ENCODE measurements around the gene RPS27A. TPM values are rescaled to one million over a fixed set of nuclear protein-coding genes. Genes with fewer than 3 reads are reported as not detected.
A peak's percentile ranks its signal among the peaks of the same experiment; 100 is the strongest.
"Not testable (repeated sequence)": the region's sequence is repeated elsewhere in the genome, so short reads cannot be mapped to it uniquely, and the experiment has no call there.

RPS27A gene
- 2,460 and 3,784 TPM in 2 replicates for total RNA-seq

- peak; percentile 96 for DNase-seq (ENCODE audit: low read depth)
- no peak for TF ChIP-seq CTCF (conservative IDR thresholded peaks at IDR 0.05; ENCODE audit: low read depth, low read length)
- H3K4me3 ChIP-seq (ENCODE audit: low read depth, low read length): peak within 1 kb of the TSS; percentile 98
Measured at GRCh38 chr2:55232084-55232862, at the start of gene RPS27A, which contains the start of gene CLHC1. TSS of gene RPS27A (plus strand) at chr2:55232688. CDS start at chr2:55232825, 137 bp downstream. TSS of gene CLHC1 (minus strand) at chr2:55232293. CDS start at chr2:55222411, 9,882 bp downstream.

GRCh38 chr2:55186837-55187236 lies 45.7 kb upstream of the RPS27A start:
- DNase-seq (ENCODE audit: low read depth); H3K4me3 ChIP-seq (ENCODE audit: low read depth, low read length): not testable (repeated sequence)

GRCh38 chr2:55191888-55192287 lies 40.6 kb upstream of the RPS27A start:
- H3K4me3 ChIP-seq (ENCODE audit: low read depth, low read length); DNase-seq (ENCODE audit: low read depth): not testable (repeated sequence)

- DNase-seq (ENCODE audit: low read depth): no peak
- no peak for TF ChIP-seq CTCF (conservative IDR thresholded peaks at IDR 0.05; ENCODE audit: low read depth, low read length)
- H3K4me3 ChIP-seq (ENCODE audit: low read depth, low read length): no peak overlapping the region
Measured at GRCh38 chr2:55196526-55196925, 36.0 kb upstream of the RPS27A start.

GRCh38 chr2:55200416-55200815 lies 32.1 kb upstream of the RPS27A start:
- TF ChIP-seq CTCF (conservative IDR thresholded peaks at IDR 0.05; ENCODE audit: low read depth, low read length): no peak
- DNase-seq (ENCODE audit: low read depth): no peak
- H3K4me3 ChIP-seq (ENCODE audit: low read depth, low read length): no peak overlapping the region

- no peak for DNase-seq (ENCODE audit: low read depth)
- TF ChIP-seq CTCF (conservative IDR thresholded peaks at IDR 0.05; ENCODE audit: low read depth, low read length): no peak
- no peak overlapping the region for H3K4me3 ChIP-seq (ENCODE audit: low read depth, low read length)
Measured at GRCh38 chr2:55204536-55204935, 28.0 kb upstream of the RPS27A start.

- DNase-seq (ENCODE audit: low read depth): no peak
- no peak for TF ChIP-seq CTCF (conservative IDR thresholded peaks at IDR 0.05; ENCODE audit: low read depth, low read length)
- H3K4me3 ChIP-seq (ENCODE audit: low read depth, low read length): no peak overlapping the region
Measured at GRCh38 chr2:55204950-55205349, 27.5 kb upstream of the RPS27A start.

- TF ChIP-seq CTCF (conservative IDR thresholded peaks at IDR 0.05; ENCODE audit: low read depth, low read length): no peak
Measured at GRCh38 chr2:55213822-55214221, 18.7 kb upstream of the RPS27A start.

More at GRCh38 chr2:55213822-55214221, 18.7 kb upstream of the RPS27A start:
- no peak overlapping the region for H3K4me3 ChIP-seq (ENCODE audit: low read depth, low read length)
- DNase-seq (ENCODE audit: low read depth): no peak

All from epithelial cell of proximal tubule (primary cell).